ENCODE results near the gene TRAK2.
"Not testable (repeated sequence)": the region's sequence is repeated elsewhere in the genome, so short reads cannot be mapped to it uniquely, and the experiment has no call there.

The TRAK2 gene

GRCh38 chr2:201414099-201415023 is 36.9 kb downstream of the TRAK2 start:
- no peak for DNase-seq

GRCh38 chr2:201413552-201413951 is 37.7 kb downstream of the TRAK2 start:
- DNase-seq: no peak

- DNase-seq: no peak
Observed at GRCh38 chr2:201413143-201413542, 38.1 kb downstream of the TRAK2 start.

DNA sequence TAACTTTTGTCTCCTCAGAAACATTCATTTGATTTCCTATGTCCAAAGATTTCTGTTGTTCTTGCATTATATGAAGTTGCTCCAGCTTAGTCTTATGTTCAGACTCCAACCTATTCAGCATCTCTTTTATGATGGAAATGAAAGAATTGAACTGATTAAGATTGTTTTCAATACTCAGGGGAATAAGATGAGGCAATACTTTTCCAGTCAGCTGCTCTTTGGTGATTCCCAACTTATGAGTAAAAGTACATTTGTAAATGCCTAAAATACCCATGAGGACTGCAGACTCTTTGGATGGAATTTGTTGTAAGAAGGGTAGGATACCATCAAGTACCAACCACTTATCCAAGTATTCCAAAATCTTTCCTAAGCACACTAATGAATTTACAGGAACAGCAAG is 39.8 kb downstream of the TRAK2 start:
- DNase-seq: no peak

GRCh38 chr2:201408931-201409330 is 42.3 kb downstream of the TRAK2 start:
- DNase-seq: no peak

GRCh38 chr2:201407265-201407664 is 44.0 kb downstream of the TRAK2 start:
- no peak for DNase-seq

DNA sequence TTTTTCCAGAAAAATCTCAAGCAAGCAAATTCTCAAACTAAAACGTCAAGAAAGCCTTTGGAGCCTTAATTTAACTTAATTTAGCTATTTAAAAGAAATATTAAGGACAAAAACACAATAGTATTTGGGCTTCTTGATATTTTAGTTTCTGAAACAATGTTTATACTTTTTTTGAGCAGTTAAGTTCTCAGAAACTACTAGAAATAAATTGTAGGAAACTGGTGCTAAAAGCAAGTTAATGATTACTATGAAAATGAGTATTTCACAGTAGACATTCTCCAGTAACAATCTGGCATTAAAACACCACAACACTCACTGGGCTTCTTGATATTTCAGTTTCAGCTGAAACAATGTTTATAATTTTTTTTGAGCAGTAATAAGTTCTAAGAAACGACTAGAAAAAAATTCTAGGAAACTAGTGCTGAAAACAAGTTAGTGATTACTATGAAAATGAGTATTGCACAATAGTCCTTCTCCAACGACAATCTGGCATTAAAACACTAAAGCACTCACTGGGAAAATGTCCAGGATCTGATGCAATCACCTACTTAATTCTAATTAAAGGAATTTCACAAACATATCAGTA is 45.1 kb downstream of the TRAK2 start:
- no peak for DNase-seq

DNA sequence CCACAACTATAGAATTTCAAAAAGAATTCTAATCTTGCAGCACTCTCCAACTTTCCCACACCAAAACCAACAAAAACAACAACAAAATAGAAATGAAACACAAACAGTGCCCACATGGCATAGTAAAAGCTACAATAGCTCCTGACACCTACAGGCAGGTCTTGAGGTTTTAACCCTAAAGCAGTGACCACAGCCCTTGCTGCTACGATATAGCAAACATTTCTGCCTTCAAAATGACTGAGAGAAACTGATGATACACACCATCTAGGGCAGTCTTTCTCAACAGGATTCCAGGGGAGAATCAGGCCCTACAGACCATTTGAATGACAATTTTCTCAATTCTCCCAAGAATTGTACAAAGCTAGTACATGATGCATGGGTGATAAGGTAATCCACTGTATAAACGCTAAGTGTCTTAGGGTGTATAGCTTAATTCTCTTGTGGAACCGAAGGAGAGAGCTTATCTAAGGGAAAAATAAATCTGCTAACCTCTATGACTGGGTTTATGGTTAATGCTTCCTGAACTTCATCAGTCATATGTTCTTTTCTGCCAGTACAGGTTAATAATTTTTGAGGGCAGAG is 46.5 kb downstream of the TRAK2 start:
- DNase-seq: no peak

GRCh38 chr2:201403880-201404279 is 47.4 kb downstream of the TRAK2 start:
- no peak for DNase-seq

- DNase-seq: no peak
Observed at GRCh38 chr2:201402651-201403562, 48.4 kb downstream of the TRAK2 start.

GRCh38 chr2:201401815-201402214 is 49.4 kb downstream of the TRAK2 start:
- no peak for DNase-seq

DNA sequence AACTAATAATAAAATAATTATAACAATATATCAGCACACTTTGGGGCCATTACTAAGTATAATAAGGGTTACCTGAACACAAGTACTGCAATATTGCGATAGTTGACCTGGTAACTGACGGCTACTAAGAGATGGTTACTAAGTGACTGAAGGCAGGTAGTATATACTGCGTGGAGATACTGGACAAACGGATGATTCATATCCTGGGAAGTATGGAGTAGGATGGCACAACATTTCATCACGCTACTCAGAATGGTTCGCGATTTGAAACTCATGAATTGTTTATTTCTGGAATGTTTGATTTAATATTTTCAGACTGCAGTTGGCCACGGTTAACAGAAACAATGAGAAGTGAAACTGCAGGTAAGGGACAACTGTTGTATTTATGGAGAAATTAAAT is 54.7 kb downstream of the TRAK2 start:
- DNase-seq: no peak

DNA sequence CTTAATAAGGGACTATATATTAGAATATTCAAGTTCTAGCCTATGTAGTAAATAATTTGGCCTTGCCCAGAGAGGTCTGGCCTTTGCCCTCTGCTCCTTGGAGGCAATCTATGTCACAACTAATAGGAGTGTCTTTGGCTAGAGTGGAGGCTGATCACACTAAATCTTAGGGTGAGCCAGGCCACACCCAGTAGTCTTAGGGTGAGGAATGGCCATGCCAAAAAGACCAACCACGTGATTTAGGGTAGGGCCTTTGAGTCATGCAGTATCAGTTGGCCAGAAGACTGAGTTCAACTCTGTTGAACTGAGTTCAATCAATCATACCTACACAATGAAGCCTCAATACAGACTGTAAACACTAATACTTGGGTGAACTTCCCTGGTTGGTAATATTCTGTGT is 68.1 kb downstream of the TRAK2 start:
- no peak for DNase-seq

DNA sequence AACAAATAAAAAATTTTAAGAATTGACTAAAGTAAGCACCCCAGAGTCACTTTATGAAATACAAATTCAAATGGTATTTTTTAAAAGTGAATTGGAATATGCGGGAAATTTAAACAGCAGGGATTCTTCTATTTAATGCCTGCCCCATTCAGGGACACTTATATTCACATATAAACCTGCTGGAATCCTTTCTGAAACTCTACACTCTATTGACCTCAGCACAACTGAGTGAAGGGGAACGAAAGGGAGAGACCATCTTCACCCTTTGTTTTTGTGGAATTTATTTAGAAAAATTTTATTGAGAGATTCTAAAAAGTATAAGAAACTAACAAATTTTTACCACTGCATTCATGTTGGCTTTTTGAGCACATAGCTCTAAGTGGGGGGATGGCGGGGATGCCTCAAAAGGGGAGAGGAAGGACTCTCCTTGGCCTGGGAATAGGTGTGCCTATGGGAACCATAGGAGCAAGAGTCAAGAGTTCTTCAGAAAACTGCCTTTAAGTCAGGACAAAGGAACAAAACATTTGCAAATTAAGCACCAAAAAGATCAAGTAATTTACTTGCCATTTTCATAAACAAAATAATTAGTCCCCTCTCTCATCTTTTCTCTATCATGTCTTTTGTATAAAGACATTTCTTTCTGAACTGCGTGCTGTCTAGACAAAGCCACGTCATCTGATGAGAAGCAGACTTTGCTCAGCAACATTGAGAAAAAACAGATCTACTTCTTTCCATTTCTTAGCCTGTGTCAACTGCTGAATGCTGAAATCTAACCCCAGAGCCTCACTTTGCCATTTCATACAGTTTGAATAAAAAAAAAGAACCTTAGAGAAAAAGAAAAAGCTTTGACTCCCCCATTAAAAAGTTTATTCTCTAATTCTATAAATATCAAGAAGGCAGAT is 72.5 kb downstream of the TRAK2 start:
- DNase-seq: no peak

GRCh38 chr2:201377218-201377617 is 74.0 kb downstream of the TRAK2 start:
- DNase-seq: no peak

- no peak for DNase-seq
Observed at GRCh38 chr2:201369775-201370174, 81.5 kb downstream of the TRAK2 start.

DNA sequence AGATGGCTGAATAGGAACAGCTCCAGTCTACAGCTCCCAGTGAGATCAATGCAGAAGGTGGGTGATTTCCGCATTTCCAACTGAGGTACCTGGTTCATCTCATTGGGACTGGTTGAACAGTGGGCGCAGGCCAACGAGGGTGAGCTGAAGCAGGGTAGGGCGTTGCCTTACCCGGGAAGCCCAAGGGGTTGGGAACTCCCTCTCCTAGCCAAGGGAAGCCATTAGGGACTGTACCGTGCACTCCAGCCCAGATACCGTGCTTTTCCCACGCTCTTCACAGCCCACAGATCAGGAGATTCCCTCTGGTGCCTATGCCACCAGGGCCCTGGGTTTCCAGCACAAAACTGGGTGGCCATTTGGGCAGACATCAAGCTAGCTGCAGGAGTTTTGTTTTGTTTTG is 81.9 kb downstream of the TRAK2 start:
- DNase-seq: not testable (repeated sequence)

DNA sequence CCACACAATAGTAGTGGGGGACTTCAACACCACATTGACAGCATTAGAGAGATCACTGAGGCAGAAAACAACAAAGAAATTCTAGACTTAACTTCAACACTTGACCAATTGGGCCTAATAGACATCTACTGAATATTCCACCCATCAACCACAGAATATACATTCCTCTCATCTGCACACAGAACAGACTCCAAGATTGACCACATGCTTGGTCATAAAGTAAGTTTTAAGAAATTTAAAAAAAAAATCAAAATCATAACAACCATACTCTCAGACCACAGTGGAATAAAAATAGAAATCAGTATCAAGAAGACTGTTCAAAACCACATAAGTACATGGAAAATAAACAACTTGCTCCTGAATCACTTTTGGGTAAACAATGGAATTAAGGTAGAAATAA is 85.1 kb downstream of the TRAK2 start:
- no peak for DNase-seq

- peak; percentile 18 for DNase-seq
Observed at GRCh38 chr2:201363857-201364560, 87.2 kb downstream of the TRAK2 start.

- DNase-seq: no peak
Observed at GRCh38 chr2:201362396-201362795, 88.9 kb downstream of the TRAK2 start.

DNA sequence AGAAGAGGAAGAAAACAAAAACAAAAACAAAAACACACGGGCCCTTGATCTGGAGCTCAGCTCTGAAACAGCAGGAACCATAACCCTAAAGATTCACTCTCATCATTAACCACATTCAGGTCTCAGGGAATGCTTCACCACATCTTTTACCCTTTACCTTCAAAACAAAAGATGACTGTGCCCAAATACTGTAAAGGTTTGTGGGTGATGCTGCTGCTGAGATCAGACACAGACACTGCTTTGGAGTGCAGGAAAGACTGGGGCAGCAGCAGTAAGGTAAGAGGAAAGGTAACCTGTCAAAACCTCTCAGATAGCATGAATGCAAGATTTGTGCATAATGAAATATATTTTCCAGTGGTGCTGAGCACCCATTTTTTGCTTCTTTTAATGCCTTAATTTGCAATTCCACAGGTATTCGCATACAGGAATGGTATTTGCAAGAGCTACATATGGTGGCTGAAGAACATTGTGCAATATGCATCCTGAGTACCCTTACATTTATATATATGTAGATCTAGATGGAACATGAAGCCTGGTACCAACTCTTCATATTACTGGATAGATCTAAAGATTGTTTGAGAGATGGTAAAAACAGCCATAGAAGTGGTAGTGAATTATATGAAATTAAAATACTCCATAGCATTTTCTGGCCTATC is 90.1 kb downstream of the TRAK2 start:
- no peak for DNase-seq
